Suppressor macrophage treated with lipopolysaccharide for 1 hour (primary cell): ENCODE data around the gene MARCHF11.

Source experiments
- DNase-seq, 3 donors: peaks; one replicate each; pipeline ENCODE4 v3.0.0-alpha.2; 2020 to 2022

Gene MARCHF11

GRCh38 chr5:16050414-16050813 is 129.2 kb downstream of the MARCHF11 start:
- DNase-seq, result no peak

GRCh38 chr5:16049761-16050160 is 129.8 kb downstream of the MARCHF11 start:
- DNase-seq, result no peak

GRCh38 chr5:16048132-16048531 is 131.5 kb downstream of the MARCHF11 start:
- DNase-seq, result no peak

GRCh38 chr5:16043349-16043965 is 136.1 kb downstream of the MARCHF11 start:
- no peak for DNase-seq

- no peak for DNase-seq
These were observed 142.3 kb downstream of the MARCHF11 start for GRCh38 chr5:16037121-16037845.

GRCh38 chr5:16034319-16035001 is 145.1 kb downstream of the MARCHF11 start:
- no peak for DNase-seq

GRCh38 chr5:16033187-16033925 is 146.2 kb downstream of the MARCHF11 start:
- DNase-seq, result no peak

- DNase-seq, result no peak
These were observed 150.9 kb downstream of the MARCHF11 start for GRCh38 chr5:16028708-16029107.

- no peak for DNase-seq
These were observed 153.9 kb downstream of the MARCHF11 start for GRCh38 chr5:16025681-16026080.

- no peak for DNase-seq
These were observed 160.6 kb downstream of the MARCHF11 start for GRCh38 chr5:16018970-16019369.

GRCh38 chr5:16017720-16018119 is 161.9 kb downstream of the MARCHF11 start:
- no peak for DNase-seq
